ENCODE results near the gene TBC1D10B.
"Not testable (repeated sequence)": the region's sequence is repeated elsewhere in the genome, so short reads cannot be mapped to it uniquely, and the experiment has no call there.

TBC1D10B gene

DNA sequence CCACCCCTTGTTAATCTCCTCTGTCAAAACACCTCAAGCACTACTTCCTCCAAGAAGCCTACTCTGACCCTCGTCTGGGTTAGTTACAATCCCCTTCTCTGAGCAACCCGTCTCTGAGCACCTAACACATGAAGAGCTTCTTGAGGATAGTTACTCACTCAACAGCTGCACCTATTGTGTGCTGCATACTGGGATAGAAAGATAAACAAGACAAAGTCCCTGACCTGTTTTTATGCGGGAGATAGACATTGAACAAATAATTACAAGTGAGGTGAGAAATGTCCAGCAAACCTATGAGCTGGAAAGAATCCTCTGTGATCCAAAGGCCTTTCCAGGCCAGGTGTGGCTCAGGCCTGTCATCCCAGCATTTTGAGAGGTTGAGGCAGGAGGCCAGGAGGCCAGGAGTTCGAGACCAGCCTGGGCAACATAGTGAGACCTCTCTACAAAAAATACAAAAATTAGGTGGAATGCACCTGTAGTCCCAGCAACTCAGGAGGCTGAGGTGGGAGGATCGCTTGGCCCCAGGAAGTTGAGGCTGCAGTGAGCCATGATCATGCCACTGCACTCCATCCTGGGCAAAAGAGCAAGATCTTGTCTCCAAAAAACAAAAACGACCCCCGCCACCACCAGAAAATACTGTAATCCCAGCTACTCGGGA lies 31.6 kb upstream of the TBC1D10B start:
- no peak for DNase-seq (ENCODE audit: low read depth)
- TF ChIP-seq, protein P1, sequence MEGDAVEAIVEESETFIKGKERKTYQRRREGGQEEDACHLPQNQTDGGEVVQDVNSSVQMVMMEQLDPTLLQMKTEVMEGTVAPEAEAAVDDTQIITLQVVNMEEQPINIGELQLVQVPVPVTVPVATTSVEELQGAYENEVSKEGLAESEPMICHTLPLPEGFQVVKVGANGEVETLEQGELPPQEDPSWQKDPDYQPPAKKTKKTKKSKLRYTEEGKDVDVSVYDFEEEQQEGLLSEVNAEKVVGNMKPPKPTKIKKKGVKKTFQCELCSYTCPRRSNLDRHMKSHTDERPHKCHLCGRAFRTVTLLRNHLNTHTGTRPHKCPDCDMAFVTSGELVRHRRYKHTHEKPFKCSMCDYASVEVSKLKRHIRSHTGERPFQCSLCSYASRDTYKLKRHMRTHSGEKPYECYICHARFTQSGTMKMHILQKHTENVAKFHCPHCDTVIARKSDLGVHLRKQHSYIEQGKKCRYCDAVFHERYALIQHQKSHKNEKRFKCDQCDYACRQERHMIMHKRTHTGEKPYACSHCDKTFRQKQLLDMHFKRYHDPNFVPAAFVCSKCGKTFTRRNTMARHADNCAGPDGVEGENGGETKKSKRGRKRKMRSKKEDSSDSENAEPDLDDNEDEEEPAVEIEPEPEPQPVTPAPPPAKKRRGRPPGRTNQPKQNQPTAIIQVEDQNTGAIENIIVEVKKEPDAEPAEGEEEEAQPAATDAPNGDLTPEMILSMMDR (IDR thresholded peaks at IDR 0.05; ENCODE audit: insufficient read depth, low read depth, low read length, missing control alignments): no peak
- H3K4me3 ChIP-seq (ENCODE audit: low read length): no peak overlapping the region

- peak overlapping the region; percentile 83 for H3K4me3 ChIP-seq (ENCODE audit: low read length)
- DNase-seq (ENCODE audit: low read depth): no peak
- TF ChIP-seq, protein P1 (IDR thresholded peaks at IDR 0.05; ENCODE audit: insufficient read depth, low read depth, low read length, missing control alignments): no peak
Measured at GRCh38 chr16:30399435-30400186, 29.3 kb upstream of the TBC1D10B start.

DNA sequence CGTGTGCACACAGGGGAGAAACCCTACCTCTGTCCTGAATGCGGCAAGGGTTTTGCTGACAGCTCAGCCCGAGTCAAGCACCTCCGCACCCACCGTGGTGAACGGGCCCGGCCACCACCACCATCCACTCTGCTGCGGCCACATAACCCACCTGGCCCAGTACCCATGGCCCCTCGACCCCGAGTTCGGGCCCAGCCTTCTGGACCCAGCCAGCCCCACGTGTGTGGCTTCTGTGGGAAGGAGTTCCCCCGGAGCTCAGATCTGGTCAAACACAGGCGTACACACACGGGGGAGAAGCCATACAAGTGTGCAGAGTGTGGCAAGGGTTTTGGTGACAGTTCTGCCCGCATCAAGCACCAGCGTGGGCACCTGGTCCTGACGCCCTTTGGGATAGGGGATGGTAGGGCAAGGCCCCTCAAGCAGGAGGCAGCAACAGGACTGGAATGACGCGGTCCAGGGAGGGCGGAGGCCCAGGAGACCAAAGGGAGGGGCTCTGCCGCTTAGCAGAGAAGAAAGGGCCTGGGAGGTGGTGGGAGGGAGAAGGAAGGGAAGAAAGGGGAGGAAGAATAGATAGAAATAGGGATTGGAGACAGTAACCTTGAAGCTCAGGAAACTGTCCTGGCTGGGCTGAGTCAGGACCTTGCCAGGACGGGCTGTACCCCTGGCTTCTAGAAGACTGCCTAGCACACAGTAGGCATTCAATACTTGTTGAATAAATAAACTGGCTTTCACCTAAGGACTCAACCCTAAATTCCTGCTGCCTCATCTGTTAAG lies 28.6 kb upstream of the TBC1D10B start:
- no peak for DNase-seq (ENCODE audit: low read depth)
- TF ChIP-seq, protein P1 (IDR thresholded peaks at IDR 0.05; ENCODE audit: insufficient read depth, low read depth, low read length, missing control alignments): no peak
- H3K4me3 ChIP-seq (ENCODE audit: low read length): no peak overlapping the region

- DNase-seq (ENCODE audit: low read depth): no peak
- TF ChIP-seq, protein P1 (IDR thresholded peaks at IDR 0.05; ENCODE audit: insufficient read depth, low read depth, low read length, missing control alignments): no peak
- H3K4me3 ChIP-seq (ENCODE audit: low read length): no peak overlapping the region
Measured at GRCh38 chr16:30397776-30398660, 27.7 kb upstream of the TBC1D10B start.

GRCh38 chr16:30397056-30397455 lies 26.8 kb upstream of the TBC1D10B start:
- no peak overlapping the region for H3K4me3 ChIP-seq (ENCODE audit: low read length)
- no peak for DNase-seq (ENCODE audit: low read depth)
- TF ChIP-seq, protein P1 (IDR thresholded peaks at IDR 0.05; ENCODE audit: insufficient read depth, low read depth, low read length, missing control alignments): no peak

DNA sequence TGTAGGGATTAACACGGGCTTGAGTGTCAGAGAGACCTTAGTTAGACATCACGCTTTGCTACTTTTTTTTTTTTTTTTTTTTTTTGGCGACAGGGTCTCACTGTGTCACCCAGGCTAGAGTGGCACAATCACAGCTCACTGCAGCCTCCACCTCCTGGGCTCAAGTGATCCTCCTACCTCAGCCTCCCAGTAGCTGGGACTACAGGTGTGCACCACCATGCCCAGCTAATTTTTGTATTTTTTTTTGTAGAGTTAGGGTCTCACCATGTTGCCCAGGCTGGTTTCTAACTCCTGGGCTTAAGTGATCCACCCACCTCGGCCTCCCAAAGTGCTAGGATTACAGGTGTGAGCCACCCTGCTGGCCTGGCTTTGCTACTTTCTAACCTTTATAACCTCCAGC lies 26.3 kb upstream of the TBC1D10B start:
- H3K4me3 ChIP-seq (ENCODE audit: low read length): peak overlapping the region; percentile 67
- not testable (repeated sequence) for DNase-seq (ENCODE audit: low read depth)

All from epithelial cell of esophagus (primary cell).